ENCODE results near the gene VKORC1L1. TPM values are rescaled to one million over a fixed set of nuclear protein-coding genes. Genes with fewer than 3 reads are reported as not detected.
A peak's percentile ranks its signal among the peaks of the same experiment; 100 is the strongest.

Gene VKORC1L1
- total and polyA plus RNA-seq, 9 of the 15 experiments (the other 6 are each of a cell fraction or from before 2014, with no cell fraction given): 6.8 to 36.5 (median 19.3) TPM

GRCh38 chr7:65981965-65982792 lies 109.3 kb downstream of the VKORC1L1 start, which contains the start of gene GUSB (continued):
- TF ChIP-seq ELK3 (CRISPR knock-in tag; IDR thresholded peaks at IDR 0.05) (peak; percentile 22; the same call in 1 of the 2 replicates), BCOR (IDR thresholded peaks at IDR 0.05) (no peak; the same call in 1 of the 2 replicates), AFF1 (IDR thresholded peaks at IDR 0.05; ENCODE audit: low read depth in 1 of 2, partially characterized antibody in 2 of 2) (no peak), PHB (CRISPR knock-in tag; IDR thresholded peaks at IDR 0.05) (peak; percentile 78; the same call in 1 of the 2 replicates), RBM14 (IDR thresholded peaks at IDR 0.05; ENCODE audit: borderline replicate concordance, insufficient read depth, low read depth, low read length) (peak; percentile 80; the same call in 1 of the 2 replicates), USF1 (CRISPR knock-in tag; IDR thresholded peaks at IDR 0.05) (peak; percentile 91), PTBP1 (IDR thresholded peaks at IDR 0.05; ENCODE audit: low read depth, low read length) (0 out of 2 replicates have a peak, but pooled peaks have one; percentile 40), SIN3B (IDR thresholded peaks at IDR 0.05; ENCODE audit: low read depth) (peak; percentile 85), DIDO1 (tag; IDR thresholded peaks at IDR 0.05; ENCODE audit: low read depth) (peak; percentile 94), RAD21 (CRISPR knock-in tag; conservative IDR thresholded peaks at IDR 0.05 in 1 of 2, IDR thresholded peaks at IDR 0.05 in 1 of 2) (no peak), HES1 (IDR thresholded peaks at IDR 0.05; ENCODE audit: low read depth) (no peak), HNRNPK (IDR thresholded peaks at IDR 0.05; ENCODE audit: low read depth, low read length, poor library complexity, severe bottlenecking) (no peak), ATF3 (IDR thresholded peaks at IDR 0.05) (no peak; the same call in 1 of the 2 replicates), ATF3 (CRISPR knock-in tag; conservative IDR thresholded peaks at IDR 0.05) (peak; percentile 98; the same call in 1 of the 2 replicates), CEBPG (CRISPR knock-in tag; IDR thresholded peaks at IDR 0.05) (peak; percentile 77), CEBPG (tag; conservative IDR thresholded peaks at IDR 0.05 in 1 of 2, IDR thresholded peaks at IDR 0.05 in 1 of 2) (no peak), GTF2A2 (tag; IDR thresholded peaks at IDR 0.05) (no peak), ZNF263 (CRISPR knock-in tag; IDR thresholded peaks at IDR 0.05; ENCODE audit: borderline replicate concordance) (peak; percentile 55; the same call in 1 of the 2 replicates)
